Stimulated activated CD4-positive, alpha-beta T cell treated with anti-CD3 and anti-CD28 coated beads, Interleukin-2, amount 100 ng/mL, for 4 hours (primary cell): ENCODE results near the gene PRMT1.
"Not testable (repeated sequence)": the region's sequence is repeated elsewhere in the genome, so short reads cannot be mapped to it uniquely, and the experiment has no call there.

Source experiments
- DNase-seq: peaks from one replicate; pipeline ENCODE4 v3.0.0-alpha.2; 2020; ENCODE audit warnings: low read depth

PRMT1 gene

GRCh38 chr19:49689133-49690078 is 12.3 kb downstream of the PRMT1 start, which contains the start of gene ADM5:
Gene ADM5, plus strand, starts transcription at chr19:49689594. Its CDS starts 244 bp downstream, at chr19:49689838.
- no peak for DNase-seq

- DNase-seq = no peak
Measured at GRCh38 chr19:49690079-49690655, 13.1 kb downstream of the PRMT1 start.

GRCh38 chr19:49690656-49691242 is 13.7 kb downstream of the PRMT1 start, which contains the start of gene CPT1C:
Gene CPT1C, plus strand, starts transcription at chr19:49691116. Its CDS starts 1,137 bp downstream, at chr19:49692253.
- DNase-seq = peak; percentile 44

DNA sequence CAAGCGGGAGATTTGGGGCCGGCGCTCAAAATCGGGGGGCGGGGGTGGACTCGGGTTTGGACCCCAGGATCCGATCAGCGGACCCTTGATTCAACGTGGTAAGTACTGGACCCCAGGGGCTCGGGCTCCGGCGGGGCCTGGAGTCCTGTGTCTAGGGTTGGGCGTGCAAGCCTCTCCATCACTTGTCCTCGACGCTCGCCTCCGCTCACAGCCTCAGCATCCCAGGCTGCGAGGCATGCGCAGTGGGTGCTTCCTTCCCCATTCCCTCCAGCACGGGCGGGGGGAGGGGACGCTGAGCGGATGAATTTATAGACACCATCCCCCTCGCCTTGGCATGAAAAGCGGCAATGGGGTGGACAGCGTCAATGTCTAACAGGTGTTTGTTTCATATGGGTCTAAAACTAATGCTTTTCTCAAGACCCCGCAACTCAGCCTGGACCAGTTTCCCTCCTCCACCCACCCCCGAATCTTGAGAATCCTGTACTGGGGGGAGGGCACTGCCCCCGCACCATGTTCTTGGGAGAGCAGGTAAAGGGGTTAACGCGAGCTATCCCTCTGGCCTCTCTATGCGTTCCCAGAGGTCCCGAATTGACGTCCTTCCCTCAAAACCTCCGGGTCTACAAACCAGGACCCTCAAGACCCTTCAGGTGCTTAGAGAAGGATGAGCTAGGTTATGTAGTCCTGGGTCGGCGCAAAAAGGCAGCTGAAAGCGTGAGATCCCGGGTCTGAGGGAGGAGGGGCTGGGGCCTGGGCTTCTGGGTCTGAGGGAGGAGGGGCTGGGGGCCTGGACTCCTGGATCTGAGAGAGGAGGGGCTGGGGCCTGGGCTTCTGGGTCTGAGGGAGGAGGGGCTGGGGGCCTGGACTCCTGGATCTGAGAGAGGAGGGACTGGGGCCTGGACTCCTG is 14.4 kb downstream of the PRMT1 start:
- DNase-seq = no peak

- DNase-seq = no peak
Measured at GRCh38 chr19:49692147-49692506, 15.1 kb downstream of the PRMT1 start.

GRCh38 chr19:49696115-49696514 is 19.0 kb downstream of the PRMT1 start:
- no peak for DNase-seq

GRCh38 chr19:49696865-49697264 is 19.8 kb downstream of the PRMT1 start:
- no peak for DNase-seq

GRCh38 chr19:49699364-49699763 is 22.3 kb downstream of the PRMT1 start:
- DNase-seq = no peak

GRCh38 chr19:49700563-49700962 is 23.5 kb downstream of the PRMT1 start:
- no peak for DNase-seq

DNA sequence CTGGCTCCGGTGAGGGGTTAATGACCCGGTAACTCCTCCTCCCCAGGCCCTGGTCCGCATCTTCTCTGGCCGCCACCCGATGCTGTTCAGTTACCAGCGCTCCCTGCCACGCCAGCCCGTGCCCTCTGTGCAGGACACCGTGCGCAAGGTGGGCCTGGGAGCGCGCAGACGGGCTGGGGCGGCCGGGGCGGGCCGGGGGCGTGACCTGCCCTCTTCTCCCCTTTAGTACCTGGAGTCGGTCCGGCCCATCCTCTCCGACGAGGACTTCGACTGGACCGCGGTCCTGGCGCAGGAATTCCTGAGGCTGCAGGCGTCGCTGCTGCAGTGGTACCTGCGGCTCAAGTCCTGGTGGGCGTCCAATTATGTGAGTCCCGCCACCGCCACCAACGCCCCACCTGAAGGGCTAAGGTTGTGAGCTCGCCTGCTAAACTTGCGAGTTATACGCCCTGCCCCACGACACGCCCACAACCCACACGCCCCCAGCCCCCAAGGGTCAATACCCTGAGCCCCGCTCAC is 24.3 kb downstream of the PRMT1 start:
- DNase-seq = no peak

GRCh38 chr19:49704888-49705642 is 28.0 kb downstream of the PRMT1 start:
- no peak for DNase-seq

- no peak for DNase-seq
Measured at GRCh38 chr19:49705919-49706318, 28.8 kb downstream of the PRMT1 start.

GRCh38 chr19:49710372-49710951 is 33.4 kb downstream of the PRMT1 start:
- no peak for DNase-seq

DNA sequence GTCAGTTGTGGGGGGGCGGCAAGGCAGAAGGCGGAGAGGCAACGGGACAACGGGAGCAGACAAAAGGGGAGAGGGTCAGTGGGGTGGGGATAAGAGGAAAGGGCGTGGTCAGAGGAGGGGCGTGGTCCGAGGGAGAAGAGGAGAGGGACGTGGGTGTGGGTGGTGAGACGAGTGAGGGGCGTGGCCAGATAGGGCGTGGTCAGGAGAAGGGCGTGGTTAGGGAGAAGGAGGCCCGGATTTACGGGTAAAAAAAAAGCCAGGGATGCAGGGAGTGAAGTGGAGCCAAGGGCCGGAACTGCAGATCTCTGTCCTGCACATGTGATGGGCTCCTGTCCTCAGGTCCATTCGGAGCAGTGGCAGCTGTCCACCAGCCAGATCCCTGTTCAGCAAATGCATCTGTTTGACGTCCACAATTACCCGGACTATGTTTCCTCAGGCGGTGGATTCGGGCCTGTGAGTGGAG is 35.4 kb downstream of the PRMT1 start:
- no peak for DNase-seq

DNA sequence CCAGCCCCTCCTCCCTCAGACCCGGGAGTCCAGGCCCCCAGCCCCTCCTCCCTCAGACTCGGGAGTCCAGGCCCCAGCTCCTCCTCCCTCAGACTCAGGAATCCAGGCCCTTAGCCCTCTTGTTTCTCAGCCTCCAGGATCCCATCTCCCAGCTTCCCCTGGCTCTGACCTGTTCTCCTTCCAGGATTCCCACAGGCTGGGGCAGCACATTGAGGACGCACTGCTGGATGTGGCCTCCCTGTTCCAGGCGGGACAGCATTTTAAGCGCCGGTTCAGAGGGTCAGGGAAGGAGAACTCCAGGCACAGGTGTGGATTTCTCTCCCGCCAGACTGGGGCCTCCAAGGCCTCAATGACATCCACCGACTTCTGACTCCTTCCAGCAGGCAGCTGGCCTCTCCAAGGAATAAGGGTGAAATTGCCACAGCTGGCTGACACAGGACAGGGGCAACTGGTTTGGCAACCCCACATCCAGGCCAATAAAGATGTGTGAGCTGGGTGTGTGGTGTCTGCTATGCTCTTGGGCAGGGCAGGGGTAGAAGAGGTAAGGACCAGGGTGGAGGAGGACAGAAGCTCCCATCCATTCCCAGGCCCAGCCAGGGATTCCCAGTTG is 36.3 kb downstream of the PRMT1 start:
- DNase-seq = no peak

- no peak for DNase-seq
Measured at GRCh38 chr19:49716154-49716553, 39.1 kb downstream of the PRMT1 start.

DNA sequence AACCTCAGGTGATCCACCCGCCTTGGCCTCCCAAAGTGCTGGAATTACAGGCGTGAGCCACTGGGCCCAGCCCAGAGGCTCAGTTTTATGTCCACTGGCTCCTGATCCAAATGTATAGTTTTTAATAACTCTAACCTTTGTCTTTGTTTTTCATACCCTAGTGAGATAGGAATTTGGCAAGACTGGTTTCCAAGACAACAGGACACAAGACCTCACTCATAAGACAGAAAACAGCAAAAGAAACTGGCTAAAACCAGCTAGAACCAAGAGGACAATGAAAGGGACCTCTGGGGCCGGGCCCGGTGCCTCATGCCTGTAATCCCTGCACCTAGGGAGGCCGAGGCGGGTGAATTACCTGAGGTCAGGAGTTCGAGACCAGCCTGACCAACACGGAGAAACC is 41.4 kb downstream of the PRMT1 start:
- no peak for DNase-seq

DNA sequence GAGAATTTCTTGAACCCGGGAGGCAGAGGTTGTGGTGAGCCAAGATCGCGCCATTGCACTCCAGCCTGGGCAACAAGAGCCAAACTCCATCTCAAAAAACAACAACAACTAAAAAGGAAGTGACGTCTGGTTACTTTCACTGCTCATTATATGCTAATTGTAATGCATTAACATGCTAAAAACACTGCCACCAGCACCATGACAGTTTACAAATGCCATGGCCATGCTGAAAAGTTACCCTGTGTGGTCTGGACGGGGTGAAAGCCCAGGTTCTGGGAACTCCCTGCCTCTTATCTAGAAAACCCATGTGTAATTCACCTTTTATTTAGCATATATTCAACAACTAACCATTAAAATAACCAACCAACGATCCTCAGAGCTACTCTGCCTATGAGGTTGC is 41.9 kb downstream of the PRMT1 start:
- DNase-seq = no peak

DNA sequence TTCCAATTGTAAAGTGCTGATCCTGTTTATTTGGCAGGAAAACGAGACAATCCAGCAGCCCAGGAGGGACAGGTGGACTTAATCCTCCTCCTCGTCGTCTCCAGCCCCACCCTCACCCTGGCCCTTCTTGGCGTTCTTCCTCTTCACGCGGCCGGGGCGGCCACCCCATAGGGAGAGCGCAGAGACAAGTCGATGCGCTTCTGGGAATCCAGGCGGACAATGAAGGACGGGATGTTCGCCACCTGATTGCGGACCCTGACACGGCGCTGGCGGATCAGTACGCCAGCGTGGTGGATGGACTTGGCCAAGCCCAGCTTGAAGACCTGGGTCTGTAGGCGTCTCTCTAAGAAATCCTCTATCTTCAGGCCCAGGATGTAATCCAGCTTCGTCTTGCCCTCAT is 42.3 kb downstream of the PRMT1 start:
- DNase-seq = not testable (repeated sequence)
